ENCODE results near the gene DOCK3.
"Not testable (repeated sequence)": the region's sequence is repeated elsewhere in the genome, so short reads cannot be mapped to it uniquely, and the experiment has no call there.

The DOCK3 gene

GRCh38 chr3:50661321-50661837 is 13.3 kb upstream of the DOCK3 start:
- no peaks in the 10 kb centered on the region for H3K9me3 ChIP-seq (ENCODE audit: control insufficient read depth, insufficient read depth, low read depth, low read length)
- no peaks in the 10 kb centered on the region for H3K36me3 ChIP-seq (ENCODE audit: control insufficient read depth, insufficient read depth, low read length)
- no peaks in the 10 kb centered on the region for H3K27me3 ChIP-seq (ENCODE audit: control insufficient read depth, insufficient read depth, low read length)
- no peak overlapping the region for H3K4me3 ChIP-seq (ENCODE audit: low read depth, low read length)
- no peak overlapping the region for H3K9ac ChIP-seq (ENCODE audit: low read length)
- no peak overlapping the region for H3K27ac ChIP-seq (ENCODE audit: low read depth, low read length)
- H3K4me1 ChIP-seq (ENCODE audit: control insufficient read depth, insufficient read depth, low read length) = no peaks in the 10 kb centered on the region

- Histone ChIP-seq H3K9me3 (ENCODE audit: control insufficient read depth, insufficient read depth, low read depth, low read length) (no peaks in the 10 kb centered on the region), H3K4me1 (ENCODE audit: control insufficient read depth, insufficient read depth, low read length) (no peaks in the 10 kb centered on the region), H3K4me3 (ENCODE audit: low read depth, low read length) (no peak overlapping the region), H3K27me3 (ENCODE audit: control insufficient read depth, insufficient read depth, low read length) (no peaks in the 10 kb centered on the region), H3K9ac (ENCODE audit: low read length) (no peak overlapping the region), H3K36me3 (ENCODE audit: control insufficient read depth, insufficient read depth, low read length) (no peaks in the 10 kb centered on the region), H3K27ac (ENCODE audit: low read depth, low read length) (no peak overlapping the region)
Observed at GRCh38 chr3:50662408-50662807, 12.3 kb upstream of the DOCK3 start.

GRCh38 chr3:50665081-50665840 is 9.5 kb upstream of the DOCK3 start:
- Histone ChIP-seq H3K36me3 (ENCODE audit: control insufficient read depth, insufficient read depth, low read length) (no peaks in the 10 kb centered on the region), H3K9me3 (ENCODE audit: control insufficient read depth, insufficient read depth, low read depth, low read length) (no peaks in the 10 kb centered on the region), H3K4me1 (ENCODE audit: control insufficient read depth, insufficient read depth, low read length) (no peaks in the 10 kb centered on the region), H3K27me3 (ENCODE audit: control insufficient read depth, insufficient read depth, low read length) (no peaks in the 10 kb centered on the region), H3K4me3 (ENCODE audit: low read depth, low read length) (no peak overlapping the region), H3K27ac (ENCODE audit: low read depth, low read length) (no peak overlapping the region), H3K9ac (ENCODE audit: low read length) (no peak overlapping the region)

DNA sequence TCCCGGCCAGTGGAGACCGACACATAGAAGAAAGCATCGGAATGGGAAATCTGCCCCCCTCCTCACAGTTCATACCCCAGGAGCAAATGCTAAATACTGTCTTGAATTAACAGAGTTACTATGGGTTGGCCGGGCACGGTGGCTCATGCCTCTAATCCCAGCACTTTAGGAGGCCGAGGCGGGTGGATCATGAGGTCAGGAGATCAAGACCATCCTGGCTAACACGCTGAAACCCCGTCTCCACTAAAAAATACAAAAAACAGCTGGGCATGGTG is 8.9 kb upstream of the DOCK3 start:
- not testable (repeated sequence) for H3K27me3 ChIP-seq (ENCODE audit: control insufficient read depth, insufficient read depth, low read length); H3K4me1 ChIP-seq (ENCODE audit: control insufficient read depth, insufficient read depth, low read length); H3K4me3 ChIP-seq (ENCODE audit: low read depth, low read length); H3K36me3 ChIP-seq (ENCODE audit: control insufficient read depth, insufficient read depth, low read length); H3K9me3 ChIP-seq (ENCODE audit: control insufficient read depth, insufficient read depth, low read depth, low read length); H3K9ac ChIP-seq (ENCODE audit: low read length); H3K27ac ChIP-seq (ENCODE audit: low read depth, low read length)

GRCh38 chr3:50666837-50667236 is 7.9 kb upstream of the DOCK3 start:
- H3K4me1 ChIP-seq (ENCODE audit: control insufficient read depth, insufficient read depth, low read length) = no peaks in the 10 kb centered on the region; the same call in 1 of the 2 replicates
- H3K36me3 ChIP-seq (ENCODE audit: control insufficient read depth, insufficient read depth, low read length) = no peaks in the 10 kb centered on the region

DNA sequence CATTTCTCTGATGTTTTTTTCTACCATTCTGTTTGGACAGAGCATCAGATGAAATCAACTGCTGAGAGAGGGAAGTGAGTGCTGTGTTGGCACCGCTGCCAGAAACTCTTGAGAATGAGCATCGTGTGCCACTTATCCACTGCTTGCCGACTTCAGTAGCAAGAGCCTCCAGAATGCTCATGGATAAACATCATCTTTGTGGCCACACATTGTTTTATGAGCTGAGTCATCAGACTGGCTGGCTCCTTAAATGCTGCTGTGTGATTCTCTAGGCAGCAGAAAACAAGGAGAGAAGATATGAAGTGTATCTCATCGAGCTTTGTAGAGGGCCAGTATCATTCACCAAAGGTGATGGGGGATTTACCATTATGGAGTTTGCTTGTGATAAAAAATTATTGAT is 3.4 kb upstream of the DOCK3 start:
- H3K36me3 ChIP-seq (ENCODE audit: control insufficient read depth, insufficient read depth, low read length) = no peaks in the 10 kb centered on the region
- H3K4me1 ChIP-seq (ENCODE audit: control insufficient read depth, insufficient read depth, low read length) = peaks cover 14% of the 10 kb centered on the region
- peaks cover 42% of the 10 kb centered on the region for H3K27me3 ChIP-seq (ENCODE audit: control insufficient read depth, insufficient read depth, low read length)
- H3K4me3 ChIP-seq (ENCODE audit: low read depth, low read length) = no peak overlapping the region
- H3K27ac ChIP-seq (ENCODE audit: low read depth, low read length) = no peak overlapping the region
- H3K9ac ChIP-seq (ENCODE audit: low read length) = no peak overlapping the region
- no peaks in the 10 kb centered on the region for H3K9me3 ChIP-seq (ENCODE audit: control insufficient read depth, insufficient read depth, low read depth, low read length)

More at GRCh38 chr3:50666837-50667236, 7.9 kb upstream of the DOCK3 start:
- no peaks in the 10 kb centered on the region for H3K9me3 ChIP-seq (ENCODE audit: control insufficient read depth, insufficient read depth, low read depth, low read length)
- no peak overlapping the region for H3K9ac ChIP-seq (ENCODE audit: low read length)
- peaks cover 10% of the 10 kb centered on the region; the same call in 1 of the 2 replicates for H3K27me3 ChIP-seq (ENCODE audit: control insufficient read depth, insufficient read depth, low read length)
- H3K4me3 ChIP-seq (ENCODE audit: low read depth, low read length) = no peak overlapping the region
- no peak overlapping the region for H3K27ac ChIP-seq (ENCODE audit: low read depth, low read length)

DNA sequence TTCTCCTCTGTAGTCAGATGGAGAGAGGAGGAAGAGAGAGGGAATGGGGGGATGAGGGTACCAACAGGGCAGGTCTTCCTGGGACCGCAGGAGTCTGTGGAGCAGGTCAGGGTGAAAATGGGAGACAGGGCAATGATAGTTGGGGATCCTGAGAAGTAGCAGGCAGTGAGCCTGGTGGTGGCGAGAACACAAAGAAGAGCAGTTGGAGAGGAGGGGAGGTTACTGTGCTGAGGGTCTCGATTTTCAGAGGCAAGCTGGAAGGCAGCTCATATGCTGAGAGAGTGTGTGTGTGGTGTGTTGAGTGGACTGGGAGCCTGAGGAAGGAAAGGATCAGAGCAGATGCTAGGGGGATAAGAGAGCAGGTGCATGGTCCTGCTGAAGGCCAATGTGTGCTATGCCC is 2.1 kb upstream of the DOCK3 start:
- Histone ChIP-seq H3K27me3 (ENCODE audit: control insufficient read depth, insufficient read depth, low read length) (peaks cover 42% of the 10 kb centered on the region), H3K27ac (ENCODE audit: low read depth, low read length) (no peak overlapping the region), H3K9ac (ENCODE audit: low read length) (no peak overlapping the region), H3K9me3 (ENCODE audit: control insufficient read depth, insufficient read depth, low read depth, low read length) (no peaks in the 10 kb centered on the region), H3K4me3 (ENCODE audit: low read depth, low read length) (no peak overlapping the region), H3K36me3 (ENCODE audit: control insufficient read depth, insufficient read depth, low read length) (no peaks in the 10 kb centered on the region), H3K4me1 (ENCODE audit: control insufficient read depth, insufficient read depth, low read length) (peaks cover 23% of the 10 kb centered on the region)

GRCh38 chr3:50673931-50674330 is 796 bp upstream of the DOCK3 start:
- Histone ChIP-seq H3K27me3 (ENCODE audit: control insufficient read depth, insufficient read depth, low read length) (peaks cover 42% of the 10 kb centered on the region), H3K36me3 (ENCODE audit: control insufficient read depth, insufficient read depth, low read length) (no peaks in the 10 kb centered on the region), H3K4me3 (ENCODE audit: low read depth, low read length) (peak overlapping the region; percentile 68), H3K9ac (ENCODE audit: low read length) (peak overlapping the region; percentile 76), H3K4me1 (ENCODE audit: control insufficient read depth, insufficient read depth, low read length) (peaks cover 23% of the 10 kb centered on the region), H3K9me3 (ENCODE audit: control insufficient read depth, insufficient read depth, low read depth, low read length) (no peaks in the 10 kb centered on the region), H3K27ac (ENCODE audit: low read depth, low read length) (no peak overlapping the region)

DNA sequence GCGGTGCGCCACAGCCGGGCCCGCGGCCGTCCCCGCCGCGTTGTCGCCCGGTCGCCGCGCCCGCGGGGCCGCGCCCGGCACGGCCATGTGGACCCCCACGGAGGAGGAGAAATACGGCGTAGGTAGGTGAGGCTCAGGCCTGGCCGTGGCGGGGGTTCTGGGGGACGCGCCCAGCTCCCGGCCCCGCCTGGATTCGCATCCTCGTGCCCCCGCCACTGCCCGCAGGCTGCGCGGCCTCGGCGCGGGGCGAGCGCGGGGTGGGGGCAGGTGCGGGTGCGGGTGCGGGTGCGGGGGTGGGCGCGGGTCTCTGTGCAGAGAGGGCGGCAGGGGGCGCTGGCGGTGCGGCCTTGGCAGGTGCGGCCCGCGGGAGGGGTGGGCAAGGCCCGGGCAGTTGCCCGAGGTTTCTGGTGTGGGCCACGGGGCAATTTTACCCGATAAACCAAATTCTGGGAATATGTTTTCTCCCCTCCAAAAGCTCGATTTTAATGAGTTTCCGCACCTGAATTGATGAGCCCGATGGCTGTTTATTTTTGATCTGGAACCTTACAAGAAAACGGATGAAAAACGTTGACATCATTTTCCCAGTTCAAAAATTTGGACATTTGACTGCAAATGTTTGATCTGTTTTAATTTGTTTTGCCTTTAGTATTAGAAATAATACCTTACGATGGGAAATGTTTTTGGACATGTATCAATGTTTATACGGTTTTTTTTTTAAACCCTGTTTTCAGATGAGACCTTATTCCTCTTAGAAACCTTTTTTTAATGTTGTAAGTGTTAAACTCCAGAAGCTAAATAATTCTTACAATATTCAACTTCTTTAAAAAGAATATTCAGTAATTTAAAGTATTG is 678 bp downstream of the DOCK3 start:
- Histone ChIP-seq H3K9me3 (ENCODE audit: control insufficient read depth, insufficient read depth, low read depth, low read length) (no peaks in the 10 kb centered on the region), H3K4me1 (ENCODE audit: control insufficient read depth, insufficient read depth, low read length) (peaks cover 29% of the 10 kb centered on the region), H3K27me3 (ENCODE audit: control insufficient read depth, insufficient read depth, low read length) (peaks cover 42% of the 10 kb centered on the region), H3K9ac (ENCODE audit: low read length) (peak overlapping the region; percentile 76), H3K4me3 (ENCODE audit: low read depth, low read length) (peak overlapping the region; percentile 68), H3K27ac (ENCODE audit: low read depth, low read length) (no peak overlapping the region), H3K36me3 (ENCODE audit: control insufficient read depth, insufficient read depth, low read length) (no peaks in the 10 kb centered on the region)

GRCh38 chr3:50676031-50676705 is 1.4 kb downstream of the DOCK3 start:
- Histone ChIP-seq H3K27ac (ENCODE audit: low read depth, low read length) (no peak overlapping the region; the same call in 1 of the 2 replicates), H3K4me3 (ENCODE audit: low read depth, low read length) (peak overlapping the region; percentile 68), H3K9me3 (ENCODE audit: control insufficient read depth, insufficient read depth, low read depth, low read length) (no peaks in the 10 kb centered on the region), H3K9ac (ENCODE audit: low read length) (peak overlapping the region; percentile 33), H3K4me1 (ENCODE audit: control insufficient read depth, insufficient read depth, low read length) (peaks cover 29% of the 10 kb centered on the region), H3K36me3 (ENCODE audit: control insufficient read depth, insufficient read depth, low read length) (no peaks in the 10 kb centered on the region), H3K27me3 (ENCODE audit: control insufficient read depth, insufficient read depth, low read length) (peaks cover 38% of the 10 kb centered on the region)
